GM12801 (cell line): ENCODE results near the gene UACA.

Experiments
- TF ChIP-seq, protein P1 (sequence below): IDR thresholded peaks from one replicate; pipeline ENCODE4 v1.5.1; 2011; ENCODE audit warnings: control low read depth; ENCODE audit not compliant: insufficient read length; ENCODE audit errors: extremely low read depth

UACA gene

DNA sequence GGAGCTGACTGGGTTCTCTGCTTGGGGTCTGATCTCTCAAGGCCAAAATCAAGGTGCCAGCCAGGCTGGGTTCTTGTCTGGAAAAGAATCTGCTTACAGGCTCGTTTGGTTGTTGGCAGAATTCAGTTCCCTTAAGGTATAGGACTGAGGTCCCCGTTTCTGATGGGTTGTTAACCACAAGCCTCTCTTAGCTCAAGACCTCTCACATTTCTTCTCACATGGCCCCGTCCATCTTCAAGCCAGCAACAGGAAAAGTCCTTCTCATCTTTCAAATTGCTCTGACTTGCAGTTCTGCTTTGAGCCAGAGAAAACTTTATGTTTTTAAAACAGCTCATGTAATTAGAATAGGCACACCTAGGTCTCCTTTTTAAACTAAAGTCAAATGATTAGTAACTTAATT is 20.4 kb downstream of the UACA start:
- TF ChIP-seq, protein P1, sequence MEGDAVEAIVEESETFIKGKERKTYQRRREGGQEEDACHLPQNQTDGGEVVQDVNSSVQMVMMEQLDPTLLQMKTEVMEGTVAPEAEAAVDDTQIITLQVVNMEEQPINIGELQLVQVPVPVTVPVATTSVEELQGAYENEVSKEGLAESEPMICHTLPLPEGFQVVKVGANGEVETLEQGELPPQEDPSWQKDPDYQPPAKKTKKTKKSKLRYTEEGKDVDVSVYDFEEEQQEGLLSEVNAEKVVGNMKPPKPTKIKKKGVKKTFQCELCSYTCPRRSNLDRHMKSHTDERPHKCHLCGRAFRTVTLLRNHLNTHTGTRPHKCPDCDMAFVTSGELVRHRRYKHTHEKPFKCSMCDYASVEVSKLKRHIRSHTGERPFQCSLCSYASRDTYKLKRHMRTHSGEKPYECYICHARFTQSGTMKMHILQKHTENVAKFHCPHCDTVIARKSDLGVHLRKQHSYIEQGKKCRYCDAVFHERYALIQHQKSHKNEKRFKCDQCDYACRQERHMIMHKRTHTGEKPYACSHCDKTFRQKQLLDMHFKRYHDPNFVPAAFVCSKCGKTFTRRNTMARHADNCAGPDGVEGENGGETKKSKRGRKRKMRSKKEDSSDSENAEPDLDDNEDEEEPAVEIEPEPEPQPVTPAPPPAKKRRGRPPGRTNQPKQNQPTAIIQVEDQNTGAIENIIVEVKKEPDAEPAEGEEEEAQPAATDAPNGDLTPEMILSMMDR, result no peak

DNA sequence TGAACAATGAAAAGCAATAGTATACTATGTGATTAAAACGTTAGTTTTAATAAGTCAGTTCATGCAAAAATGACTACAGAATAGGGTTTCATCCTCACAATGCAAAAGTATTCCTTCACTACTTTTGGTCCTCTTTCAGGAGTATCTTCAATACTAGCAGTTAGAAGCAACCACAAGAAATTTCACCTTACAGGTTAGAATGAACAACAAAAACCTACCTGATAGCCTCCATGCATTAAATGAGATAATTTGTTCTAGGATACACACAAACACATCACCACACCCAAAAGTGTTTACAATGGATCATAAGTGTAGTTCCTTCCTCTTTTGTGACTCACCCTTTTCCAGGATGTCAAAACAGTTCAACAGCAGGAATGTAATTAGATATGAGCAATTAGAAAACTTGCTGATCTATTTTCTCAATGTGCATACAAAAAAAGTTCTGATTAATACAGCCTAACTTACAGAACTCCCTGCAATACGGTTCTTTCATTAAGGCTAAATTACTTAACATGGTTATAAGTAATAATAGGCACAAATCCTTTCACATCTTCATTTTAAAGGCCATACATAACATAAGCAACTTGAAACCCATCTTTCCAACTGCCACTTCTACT is 21.6 kb downstream of the UACA start:
- TF ChIP-seq, protein P1, result no peak

DNA sequence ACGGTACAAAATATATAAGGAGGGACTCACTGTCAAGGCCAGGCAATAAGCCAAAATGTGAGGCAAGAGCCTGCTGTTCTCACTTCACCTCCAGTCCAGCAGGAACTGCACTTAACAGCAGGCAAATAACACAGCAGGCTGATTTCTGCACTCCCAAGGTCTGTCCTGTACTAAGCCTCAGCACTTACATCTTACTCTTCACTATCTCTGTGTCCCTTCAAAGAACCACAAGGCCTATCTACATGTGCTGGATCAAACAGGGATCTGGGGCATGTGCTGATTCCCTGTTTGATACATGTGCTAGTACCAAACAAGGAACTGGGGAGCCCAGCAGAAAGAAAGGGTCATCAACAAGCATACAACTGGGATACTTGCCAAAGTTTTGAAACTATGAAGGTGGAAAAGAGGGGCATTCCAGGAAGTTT is 22.2 kb downstream of the UACA start:
- TF ChIP-seq, protein P1, result no peak

DNA sequence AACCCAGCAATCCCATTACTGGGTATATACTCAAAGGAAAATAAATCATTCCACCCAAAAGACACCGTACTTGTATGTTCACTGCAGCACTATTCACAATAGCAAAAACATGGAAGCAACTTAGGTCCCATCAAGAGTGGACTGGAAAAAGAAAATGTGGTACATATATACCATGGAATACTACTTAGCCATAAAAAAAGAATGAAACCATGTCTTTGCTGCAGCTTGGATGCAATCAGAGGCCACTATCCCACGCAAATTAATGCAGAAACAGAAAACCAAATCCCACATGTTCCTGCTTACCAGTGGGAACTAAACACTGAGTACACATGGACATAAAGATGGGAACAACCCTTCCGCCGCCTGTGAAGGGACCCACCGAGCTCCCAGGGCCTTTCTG is 34.2 kb downstream of the UACA start:
- TF ChIP-seq, protein P1, result no peak

DNA sequence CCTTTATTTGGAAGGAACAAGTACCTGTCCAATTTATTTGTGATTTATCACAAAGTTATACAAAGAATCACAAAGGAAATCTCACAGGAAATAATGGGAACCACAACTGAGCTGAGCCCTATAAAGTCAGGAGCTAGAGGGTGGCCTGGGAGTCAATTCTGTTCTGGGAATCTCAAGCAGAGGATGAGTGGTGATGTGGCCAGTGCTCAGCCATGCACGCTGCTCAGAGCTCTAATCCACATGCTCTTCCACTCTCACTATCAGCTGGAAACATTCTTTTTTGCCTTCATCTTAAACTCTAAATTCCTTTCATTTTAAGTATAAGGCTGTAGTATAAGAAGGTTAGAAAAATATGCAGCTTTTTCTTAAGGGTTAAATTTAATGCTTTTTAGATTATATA is 36.6 kb downstream of the UACA start:
- TF ChIP-seq, protein P1, result no peak

DNA sequence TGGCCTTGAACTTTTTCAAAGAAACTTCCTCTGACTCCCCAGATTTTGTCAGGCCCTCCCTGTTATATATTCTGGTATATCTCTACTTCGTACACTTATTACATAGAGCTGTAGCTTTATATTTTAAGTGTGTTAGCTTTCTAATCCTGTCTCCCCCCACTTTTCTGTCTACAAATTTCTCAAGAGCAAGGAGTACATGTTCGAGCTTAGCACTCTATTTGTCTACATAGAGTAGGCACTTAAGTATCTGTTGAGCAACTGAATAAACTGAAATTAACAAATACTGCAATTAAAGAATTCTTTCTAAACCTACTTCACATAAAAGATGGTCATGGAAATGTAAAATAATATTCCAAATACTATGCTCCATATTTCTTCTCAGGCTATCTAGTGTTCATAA is 39.4 kb downstream of the UACA start:
- TF ChIP-seq, protein P1, result no peak

DNA sequence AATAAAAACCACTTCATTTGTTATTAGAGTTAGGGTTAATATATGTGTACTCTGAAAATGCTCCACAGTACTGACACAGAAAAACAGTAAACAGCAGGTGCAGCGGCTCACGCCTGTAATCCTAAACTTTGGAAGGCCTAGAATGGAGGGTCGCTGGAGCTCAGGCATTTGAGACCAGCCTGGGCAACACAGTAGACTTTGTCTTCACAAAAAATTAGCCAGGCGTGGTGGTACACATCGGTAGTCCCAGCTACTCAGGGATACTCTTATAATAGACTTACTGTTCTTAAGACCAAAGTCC is 40.3 kb downstream of the UACA start:
- TF ChIP-seq, protein P1, result no peak
